Neural progenitor cell (in vitro differentiated cells): Measurements from ENCODE around the gene CCDC97. TPM values are rescaled to one million over a fixed set of nuclear protein-coding genes. Genes with fewer than 3 reads are reported as not detected.

Experiments used
- DNase-seq: peaks from one replicate; pipeline ENCODE4 v3.0.0-alpha.2; 2016; ENCODE audit warnings: low spot score
- H2AFZ ChIP-seq: fragments of 200-600 bp; sonication (generic); replicated peaks from 2 replicates; pipeline ENCODE4 v1.6.1; 2016; ENCODE audit warnings: antibody characterized with exemption
- H3F3A ChIP-seq: fragments of 200-600 bp; sonication (generic); 2 replicates; pipeline ENCODE4 v1.6.1; 2016; ENCODE audit warnings: antibody characterized with exemption, low read depth
- H3K27ac ChIP-seq: fragments of 200-600 bp; sonication (generic); 2 replicates; pipeline ENCODE4 v1.5.1; 2016; ENCODE audit warnings: mild to moderate bottlenecking
- H3K27me3 ChIP-seq: fragments of 200-600 bp; sonication (generic); 2 replicates; pipeline ENCODE4 v1.6.1; 2016; ENCODE audit warnings: mild to moderate bottlenecking, moderate library complexity
- H3K36me3 ChIP-seq: fragments of 200-600 bp; sonication (generic); 2 replicates; pipeline ENCODE4 v1.5.1; 2016
- H3K4me1 ChIP-seq: fragments of 200-600 bp; sonication (generic); 2 replicates; pipeline ENCODE4 v1.6.1; 2016; ENCODE audit warnings: mixed run types
- H3K4me2 ChIP-seq: fragments of 200-600 bp; sonication (generic); 2 replicates; pipeline ENCODE4 v1.6.1; 2016
- H3K4me3 ChIP-seq: fragments of 200-600 bp; sonication (generic); 2 replicates; pipeline ENCODE4 v1.5.1; 2016
- H3K79me2 ChIP-seq: fragments of 200-600 bp; sonication (generic); 2 replicates; pipeline ENCODE4 v1.6.1; 2016; ENCODE audit warnings: low read depth
- H3K9ac ChIP-seq: fragments of 200-600 bp; sonication (generic); 2 replicates; pipeline ENCODE4 v1.6.1; 2016
- H3K9me3 ChIP-seq: fragments of 200-600 bp; sonication (generic); 2 replicates; pipeline ENCODE4 v1.5.1; 2016; ENCODE audit warnings: low read depth
- H4K20me1 ChIP-seq: fragments of 200-600 bp; sonication (generic); 2 replicates; pipeline ENCODE4 v1.6.1; 2016; ENCODE audit warnings: low read depth
- H3K27ac Mint-ChIP-seq: 3 replicates; pipeline ENCODE4 v1.8.0; 2021; ENCODE audit warnings: mixed read lengths
- H3K27me3 Mint-ChIP-seq: 2 replicates; pipeline ENCODE4 v1.8.0; 2022; ENCODE audit warnings: low read depth, mild to moderate bottlenecking, inconsistent platforms, moderate library complexity, mixed read lengths; ENCODE audit not compliant: insufficient read depth
- H3K36me3 Mint-ChIP-seq: 3 replicates; pipeline ENCODE4 v1.8.0; 2021; ENCODE audit warnings: mixed read lengths
- H3K4me1 Mint-ChIP-seq: 3 replicates; pipeline ENCODE4 v1.8.0; 2021; ENCODE audit warnings: mixed read lengths
- H3K4me3 Mint-ChIP-seq: 3 replicates; pipeline ENCODE4 v1.8.0; 2021; ENCODE audit warnings: mild to moderate bottlenecking, moderate library complexity, mixed read lengths
- H3K9me3 Mint-ChIP-seq: 3 replicates; pipeline ENCODE4 v1.8.0; 2020; ENCODE audit warnings: mixed read lengths
- EZH2 ChIP-seq: fragments of 200-600 bp; sonication (generic); IDR thresholded peaks from 2 replicates; pipeline ENCODE4 v1.6.1; 2017; ENCODE audit warnings: antibody characterized with exemption, mild to moderate bottlenecking, moderate library complexity
- EZH2phosphoT487 ChIP-seq: fragments of 200-600 bp; sonication (generic); IDR thresholded peaks from 2 replicates; pipeline ENCODE4 v1.6.1; 2017; ENCODE audit warnings: antibody characterized with exemption
- total RNA-seq: library from RNA; depleted of rRNA; stranded (reverse); fragments of >200 nt; gene quantifications from 2 replicates; pipeline ENCODE4 v1.2.3, GENCODE V29; 2015; ENCODE audit warnings: low replicate concordance
- TF ChIP-seq, protein P1 (sequence below): fragments of 200-600 bp; sonication (generic); IDR thresholded peaks from 2 replicates; pipeline ENCODE4 v1.5.1; 2017; ENCODE audit warnings: antibody characterized with exemption, mild to moderate bottlenecking

Gene CCDC97
- total RNA-seq, 1 donor from 2014 or later = 19.1 TPM

DNA sequence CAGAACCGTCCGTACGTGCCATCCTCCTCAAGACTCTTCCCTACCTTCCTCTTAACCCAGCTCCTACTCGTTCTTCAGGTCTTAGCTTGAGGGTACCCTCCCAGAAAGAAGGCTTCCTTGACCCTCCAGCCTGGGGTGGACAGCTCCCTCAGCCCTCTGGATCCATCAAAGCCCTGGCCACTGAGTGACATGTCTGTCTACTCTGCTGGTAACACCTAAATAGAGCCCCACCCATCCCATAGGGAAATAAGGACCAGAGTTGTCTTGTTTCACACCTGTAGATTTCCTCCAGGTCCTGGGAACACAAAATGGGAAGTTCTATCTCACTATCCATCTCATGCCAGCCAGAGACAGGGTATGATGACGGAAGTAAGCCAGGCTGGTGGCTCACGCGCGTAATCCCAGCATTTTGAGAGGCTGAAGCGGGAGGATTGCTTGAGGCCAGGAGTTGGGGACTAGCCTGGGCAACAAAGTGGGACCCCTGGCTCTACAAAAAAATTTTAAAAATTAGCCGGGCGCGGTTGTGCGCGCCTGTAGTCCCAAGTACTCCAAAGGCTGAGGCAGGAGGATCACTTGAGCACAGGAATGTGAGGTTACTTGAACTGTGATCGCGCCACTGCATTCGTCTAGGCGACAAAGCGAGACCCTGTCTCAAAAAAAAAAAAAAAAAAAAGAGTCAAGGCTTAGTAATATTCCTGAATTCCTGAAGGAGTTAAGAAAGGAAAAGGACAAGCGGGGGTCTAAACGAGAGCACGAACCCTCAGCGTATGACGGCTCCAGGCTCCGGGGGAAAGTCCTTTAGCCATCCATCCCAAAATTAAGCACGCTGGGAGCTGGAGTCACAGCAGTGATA is 566 bp upstream of the CCDC97 start:
- Mint-ChIP-seq H3K27me3 (peaks cover 5% of the 10 kb centered on the region), H3K9me3 (no peaks in the 10 kb centered on the region), H3K27ac (peak overlapping the region; percentile 94), H3K36me3 (peaks cover 20% of the 10 kb centered on the region), H3K4me3 (peak overlapping the region; percentile 97), H3K4me1 (peaks cover 21% of the 10 kb centered on the region)
- Histone ChIP-seq H3K4me1 (peaks cover 10% of the 10 kb centered on the region), H4K20me1 (peaks cover 3% of the 10 kb centered on the region), H3K36me3 (peaks cover 6% of the 10 kb centered on the region), H3K9me3 (no peaks in the 10 kb centered on the region), H2AFZ (peak overlapping the region; percentile 97), H3K79me2 (peaks cover 27% of the 10 kb centered on the region), H3K4me3 (peak overlapping the region; percentile 94), H3K4me2 (peak overlapping the region; percentile 94), H3K27ac (no peak overlapping the region), H3K9ac (peak overlapping the region; percentile 95), H3K27me3 (no peaks in the 10 kb centered on the region), H3F3A (peaks cover 62% of the 10 kb centered on the region)
- DNase-seq = no peak
- TF ChIP-seq, protein P1, sequence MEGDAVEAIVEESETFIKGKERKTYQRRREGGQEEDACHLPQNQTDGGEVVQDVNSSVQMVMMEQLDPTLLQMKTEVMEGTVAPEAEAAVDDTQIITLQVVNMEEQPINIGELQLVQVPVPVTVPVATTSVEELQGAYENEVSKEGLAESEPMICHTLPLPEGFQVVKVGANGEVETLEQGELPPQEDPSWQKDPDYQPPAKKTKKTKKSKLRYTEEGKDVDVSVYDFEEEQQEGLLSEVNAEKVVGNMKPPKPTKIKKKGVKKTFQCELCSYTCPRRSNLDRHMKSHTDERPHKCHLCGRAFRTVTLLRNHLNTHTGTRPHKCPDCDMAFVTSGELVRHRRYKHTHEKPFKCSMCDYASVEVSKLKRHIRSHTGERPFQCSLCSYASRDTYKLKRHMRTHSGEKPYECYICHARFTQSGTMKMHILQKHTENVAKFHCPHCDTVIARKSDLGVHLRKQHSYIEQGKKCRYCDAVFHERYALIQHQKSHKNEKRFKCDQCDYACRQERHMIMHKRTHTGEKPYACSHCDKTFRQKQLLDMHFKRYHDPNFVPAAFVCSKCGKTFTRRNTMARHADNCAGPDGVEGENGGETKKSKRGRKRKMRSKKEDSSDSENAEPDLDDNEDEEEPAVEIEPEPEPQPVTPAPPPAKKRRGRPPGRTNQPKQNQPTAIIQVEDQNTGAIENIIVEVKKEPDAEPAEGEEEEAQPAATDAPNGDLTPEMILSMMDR = no peak
- TF ChIP-seq EZH2 (no peak), EZH2phosphoT487 (no peak)

DNA sequence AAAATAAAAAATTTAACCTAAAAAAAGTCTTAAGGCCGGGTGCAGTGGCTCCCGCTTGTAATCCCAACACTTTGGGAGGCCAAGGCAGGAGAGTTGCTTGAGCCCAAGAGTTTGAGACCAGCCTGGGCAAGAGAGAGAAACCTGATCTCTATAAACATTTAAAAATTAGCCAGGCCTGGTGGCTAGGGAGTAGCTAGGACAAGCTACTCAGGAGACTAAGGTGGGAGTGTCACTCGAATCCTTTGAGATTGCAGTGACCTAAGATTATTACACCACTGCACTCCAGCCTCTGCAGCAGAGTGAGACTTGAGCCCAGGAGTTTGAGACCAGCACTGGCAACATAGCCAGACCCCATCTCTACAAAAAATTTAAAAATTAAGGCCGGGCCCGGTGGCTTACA is 1.1 kb downstream of the CCDC97 start:
- peaks cover 18% of the 10 kb centered on the region for H3K36me3 Mint-ChIP-seq
- no peaks in the 10 kb centered on the region for H4K20me1 ChIP-seq
- peaks cover 21% of the 10 kb centered on the region for H3K4me1 Mint-ChIP-seq
- no peaks in the 10 kb centered on the region for H3K9me3 ChIP-seq
- no peak overlapping the region for H2AFZ ChIP-seq
- no peaks in the 10 kb centered on the region for H3K27me3 ChIP-seq
- no peaks in the 10 kb centered on the region for H3K36me3 ChIP-seq
- peak overlapping the region; percentile 97 for H3K4me3 Mint-ChIP-seq
- H3K9ac ChIP-seq = peak overlapping the region; percentile 95
- peaks cover 10% of the 10 kb centered on the region for H3K4me1 ChIP-seq
- H3K27ac Mint-ChIP-seq = no peak overlapping the region
- TF ChIP-seq EZH2 = no peak
- no peak for TF ChIP-seq EZH2phosphoT487
- TF ChIP-seq, protein P1 = no peak
- no peak overlapping the region for H3K27ac ChIP-seq
- H3K9me3 Mint-ChIP-seq = no peaks in the 10 kb centered on the region
- peaks cover 47% of the 10 kb centered on the region for H3F3A ChIP-seq
- peaks cover 27% of the 10 kb centered on the region for H3K79me2 ChIP-seq
- DNase-seq = no peak
- H3K4me3 ChIP-seq = peak overlapping the region; percentile 94
- peak overlapping the region; percentile 94 for H3K4me2 ChIP-seq
- peaks cover 5% of the 10 kb centered on the region for H3K27me3 Mint-ChIP-seq

DNA sequence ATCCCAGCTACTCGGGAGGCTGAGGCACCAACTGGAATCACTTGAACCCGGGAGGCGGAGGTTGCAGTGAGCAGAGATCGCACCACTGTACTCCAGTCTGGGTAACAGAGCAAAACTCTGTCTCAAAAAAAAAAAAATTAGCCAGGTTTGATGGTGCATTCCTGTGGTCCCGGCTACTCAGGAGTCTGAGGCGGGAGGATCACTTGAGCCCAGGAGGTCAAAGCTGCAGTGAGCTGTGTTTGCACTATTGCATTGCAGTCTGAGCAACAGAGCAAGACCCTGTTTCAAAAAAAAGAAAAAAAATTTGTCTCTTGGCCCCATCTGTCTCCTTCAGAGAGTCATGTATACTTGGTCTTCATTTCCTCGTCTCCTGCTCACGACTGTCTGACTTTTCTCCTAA is 1.6 kb downstream of the CCDC97 start:
- Histone ChIP-seq H3K27ac (no peak overlapping the region), H3K4me1 (peaks cover 10% of the 10 kb centered on the region), H3K27me3 (no peaks in the 10 kb centered on the region), H3K9me3 (no peaks in the 10 kb centered on the region), H4K20me1 (no peaks in the 10 kb centered on the region), H3K79me2 (peaks cover 27% of the 10 kb centered on the region), H2AFZ (no peak overlapping the region), H3K4me3 (peak overlapping the region; percentile 94), H3F3A (peaks cover 42% of the 10 kb centered on the region), H3K4me2 (peak overlapping the region; percentile 94), H3K9ac (no peak overlapping the region), H3K36me3 (no peaks in the 10 kb centered on the region)
- peaks cover 9% of the 10 kb centered on the region for H3K27me3 Mint-ChIP-seq
- no peak for DNase-seq
- H3K36me3 Mint-ChIP-seq = peaks cover 20% of the 10 kb centered on the region
- H3K4me1 Mint-ChIP-seq = peaks cover 21% of the 10 kb centered on the region
- no peak overlapping the region for H3K27ac Mint-ChIP-seq
- peak overlapping the region; percentile 97 for H3K4me3 Mint-ChIP-seq
- TF ChIP-seq, protein P1 = no peak
- no peak for TF ChIP-seq EZH2
- TF ChIP-seq EZH2phosphoT487 = no peak
- no peaks in the 10 kb centered on the region for H3K9me3 Mint-ChIP-seq
